Measurements from ENCODE around the gene TYW1.
"Not testable (repeated sequence)": the region's sequence is repeated elsewhere in the genome, so short reads cannot be mapped to it uniquely, and the experiment has no call there.

Gene TYW1

DNA sequence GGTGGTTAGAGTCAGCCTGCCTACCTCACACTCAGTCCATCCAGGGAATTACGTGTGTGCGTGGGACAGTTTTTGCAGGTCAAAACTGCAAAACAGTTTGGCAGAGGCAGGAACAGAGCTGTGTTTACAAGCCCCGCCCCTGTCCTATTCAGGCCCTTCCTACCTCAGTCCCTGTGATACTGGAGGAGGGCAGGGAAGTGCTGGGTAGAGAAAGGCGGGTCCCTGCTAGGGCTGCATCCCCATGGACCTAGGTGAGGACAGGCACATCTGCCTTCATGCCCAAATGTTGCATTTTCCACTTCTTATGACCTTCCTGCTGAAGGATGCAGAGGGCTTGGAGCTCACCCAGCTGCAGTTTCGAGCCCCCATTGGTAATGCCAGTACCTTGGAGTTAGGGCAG is 26.3 kb upstream of the TYW1 start:
- Histone ChIP-seq H3K4me3 (ENCODE audit: insufficient read length, low read depth) (no peak overlapping the region), H3K9me3 (ENCODE audit: insufficient read depth, low read length) (no peaks in the 10 kb centered on the region; the same call in 1 of the 2 replicates), H3K9ac (ENCODE audit: insufficient read length, low read depth) (no peak overlapping the region), H3K4me1 (ENCODE audit: insufficient read depth, insufficient read length) (peaks cover 5% of the 10 kb centered on the region), H3K27me3 (ENCODE audit: insufficient read depth, insufficient read length) (no peaks in the 10 kb centered on the region), H3K36me3 (ENCODE audit: insufficient read depth, insufficient read length, low read length) (no peaks in the 10 kb centered on the region)
- DNase-seq (ENCODE audit: low read depth, low spot score) = no peak
- TF ChIP-seq YY1 (IDR thresholded peaks at IDR 0.05; ENCODE audit: insufficient read depth, insufficient read length) (no peak), SUZ12 (IDR thresholded peaks at IDR 0.05; ENCODE audit: extremely low read depth, insufficient read depth, insufficient read length) (no peak), ZNF274 (IDR thresholded peaks at IDR 0.05; ENCODE audit: low read depth, low read length) (no peak)

- DNase-seq (ENCODE audit: low read depth, low spot score) = peak; percentile 48
- Histone ChIP-seq H3K4me1 (ENCODE audit: insufficient read depth, insufficient read length) (peaks cover 5% of the 10 kb centered on the region), H3K36me3 (ENCODE audit: insufficient read depth, insufficient read length, low read length) (no peaks in the 10 kb centered on the region), H3K9ac (ENCODE audit: insufficient read length, low read depth) (no peak overlapping the region), H3K27me3 (ENCODE audit: insufficient read depth, insufficient read length) (no peaks in the 10 kb centered on the region), H3K9me3 (ENCODE audit: insufficient read depth, low read length) (peaks cover 4% of the 10 kb centered on the region; the same call in 1 of the 2 replicates), H3K4me3 (ENCODE audit: insufficient read length, low read depth) (no peak overlapping the region)
- no peak for TF ChIP-seq SUZ12 (IDR thresholded peaks at IDR 0.05; ENCODE audit: extremely low read depth, insufficient read depth, insufficient read length)
- no peak for TF ChIP-seq ZNF274 (IDR thresholded peaks at IDR 0.05; ENCODE audit: low read depth, low read length)
- no peak for TF ChIP-seq YY1 (IDR thresholded peaks at IDR 0.05; ENCODE audit: insufficient read depth, insufficient read length)
These were observed 21.5 kb upstream of the TYW1 start for GRCh38 chr7:66974986-66975590.

DNA sequence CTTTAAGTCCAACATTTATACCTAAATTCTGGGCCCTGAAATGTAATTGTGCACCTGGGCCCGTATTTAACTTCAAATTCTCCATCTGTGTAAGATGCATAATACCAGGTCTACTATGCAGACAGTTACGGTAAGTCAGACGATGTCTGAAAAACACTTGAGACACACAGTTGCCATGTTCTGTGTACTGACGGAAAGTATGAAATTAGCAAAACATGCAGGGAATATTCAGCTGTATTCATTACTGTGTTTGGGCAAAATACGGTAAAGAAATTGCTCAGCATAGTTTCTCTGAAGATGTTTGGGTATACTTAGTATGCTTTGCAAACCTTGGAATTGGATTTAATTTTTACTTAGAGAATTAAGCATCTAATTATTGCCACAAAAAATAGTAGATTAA is 18.3 kb upstream of the TYW1 start:
- not testable (repeated sequence) for H3K9me3 ChIP-seq (ENCODE audit: insufficient read depth, low read length); H3K9ac ChIP-seq (ENCODE audit: insufficient read length, low read depth); H3K4me3 ChIP-seq (ENCODE audit: insufficient read length, low read depth); H3K27me3 ChIP-seq (ENCODE audit: insufficient read depth, insufficient read length); DNase-seq (ENCODE audit: low read depth, low spot score); H3K36me3 ChIP-seq (ENCODE audit: insufficient read depth, insufficient read length, low read length); H3K4me1 ChIP-seq (ENCODE audit: insufficient read depth, insufficient read length)

DNA sequence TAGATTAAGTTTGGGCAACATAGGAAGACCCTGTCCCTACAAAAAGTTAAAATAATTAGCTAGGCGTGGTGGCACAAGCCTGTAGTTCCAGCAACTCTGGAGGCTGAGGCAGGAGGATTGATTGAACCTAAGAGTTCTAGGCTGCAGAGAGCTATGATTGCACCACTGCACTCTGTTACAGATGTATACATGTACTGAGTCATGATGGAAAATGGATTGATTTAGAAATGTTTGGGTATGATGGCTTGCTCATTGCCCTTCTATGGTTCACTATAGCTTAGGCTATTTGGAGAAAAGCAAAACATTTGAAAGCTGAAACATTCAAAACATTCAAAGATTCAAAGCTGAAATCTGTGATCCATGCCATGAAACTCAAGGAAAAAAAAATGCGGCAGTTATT is 17.6 kb upstream of the TYW1 start:
- H3K36me3 ChIP-seq (ENCODE audit: insufficient read depth, insufficient read length, low read length); H3K4me1 ChIP-seq (ENCODE audit: insufficient read depth, insufficient read length); DNase-seq (ENCODE audit: low read depth, low spot score); H3K9me3 ChIP-seq (ENCODE audit: insufficient read depth, low read length); H3K4me3 ChIP-seq (ENCODE audit: insufficient read length, low read depth); H3K27me3 ChIP-seq (ENCODE audit: insufficient read depth, insufficient read length); H3K9ac ChIP-seq (ENCODE audit: insufficient read length, low read depth): not testable (repeated sequence)

GRCh38 chr7:66980336-66980735 is 16.3 kb upstream of the TYW1 start:
- H3K27me3 ChIP-seq (ENCODE audit: insufficient read depth, insufficient read length); H3K9me3 ChIP-seq (ENCODE audit: insufficient read depth, low read length); H3K9ac ChIP-seq (ENCODE audit: insufficient read length, low read depth); DNase-seq (ENCODE audit: low read depth, low spot score); H3K4me3 ChIP-seq (ENCODE audit: insufficient read length, low read depth); H3K4me1 ChIP-seq (ENCODE audit: insufficient read depth, insufficient read length); H3K36me3 ChIP-seq (ENCODE audit: insufficient read depth, insufficient read length, low read length): not testable (repeated sequence)

DNA sequence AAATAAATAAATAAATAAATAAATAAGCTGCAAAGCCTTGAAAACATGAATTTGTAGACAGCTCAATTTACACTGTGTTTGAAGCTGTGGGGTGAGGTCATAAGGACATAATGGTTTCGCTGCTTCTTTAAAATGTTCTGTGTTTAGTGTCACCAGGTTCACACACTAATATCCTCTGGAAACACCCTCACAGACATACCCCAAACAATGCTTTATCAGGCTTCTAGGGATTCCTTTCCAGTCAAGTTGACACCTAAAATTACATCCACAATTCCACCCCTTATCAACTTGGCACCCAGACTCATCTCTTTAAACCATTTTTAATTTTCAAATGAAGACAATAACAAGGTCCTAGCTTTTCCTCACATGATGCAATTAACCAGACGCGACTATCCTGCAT is 7.1 kb upstream of the TYW1 start:
- H3K9me3 ChIP-seq (ENCODE audit: insufficient read depth, low read length); H3K27me3 ChIP-seq (ENCODE audit: insufficient read depth, insufficient read length); H3K4me1 ChIP-seq (ENCODE audit: insufficient read depth, insufficient read length); H3K9ac ChIP-seq (ENCODE audit: insufficient read length, low read depth); DNase-seq (ENCODE audit: low read depth, low spot score); H3K4me3 ChIP-seq (ENCODE audit: insufficient read length, low read depth): not testable (repeated sequence)
- H3K36me3 ChIP-seq (ENCODE audit: insufficient read depth, insufficient read length, low read length) = peaks cover 38% of the 10 kb centered on the region

DNA sequence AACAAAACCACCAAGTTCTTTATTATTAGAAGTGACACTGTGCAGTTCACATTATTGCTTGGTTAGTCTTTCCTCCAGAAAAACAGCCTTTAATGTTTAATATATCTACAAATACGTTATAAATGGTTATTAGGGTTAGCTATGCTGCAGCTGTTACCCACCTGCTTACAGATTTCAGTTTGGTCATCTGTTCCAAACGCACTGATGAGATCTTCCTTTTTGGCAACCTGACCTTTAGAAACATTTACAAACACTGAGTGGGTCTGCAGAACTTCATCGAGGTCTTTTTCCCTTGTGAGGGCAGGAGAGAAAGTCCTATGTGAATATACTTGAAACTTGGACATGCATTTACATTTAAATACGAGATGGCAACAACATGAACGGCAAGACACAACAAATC is 2.6 kb upstream of the TYW1 start:
- H3K4me1 ChIP-seq (ENCODE audit: insufficient read depth, insufficient read length); H3K9ac ChIP-seq (ENCODE audit: insufficient read length, low read depth); H3K27me3 ChIP-seq (ENCODE audit: insufficient read depth, insufficient read length); DNase-seq (ENCODE audit: low read depth, low spot score); H3K9me3 ChIP-seq (ENCODE audit: insufficient read depth, low read length): not testable (repeated sequence)
- Histone ChIP-seq H3K4me3 (ENCODE audit: insufficient read length, low read depth) (peak overlapping the region; percentile 83), H3K36me3 (ENCODE audit: insufficient read depth, insufficient read length, low read length) (peaks cover 31% of the 10 kb centered on the region)

DNA sequence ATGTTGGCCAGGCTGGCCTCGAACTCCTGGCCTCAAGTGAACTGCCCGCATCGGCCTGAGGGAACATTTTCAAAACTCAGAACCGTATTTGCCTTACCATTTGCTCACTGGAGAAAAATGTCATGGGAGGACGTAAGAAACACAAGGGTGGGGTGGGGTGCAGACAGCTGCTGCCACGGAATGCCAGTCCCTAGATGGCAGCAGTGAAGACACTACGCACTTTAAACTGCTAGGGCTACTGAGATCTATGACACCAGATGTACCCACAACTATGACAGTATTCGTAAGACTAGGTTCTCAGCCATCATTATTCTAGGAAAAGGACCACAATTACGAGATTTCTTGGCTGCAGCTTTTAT is 2.0 kb upstream of the TYW1 start:
- not testable (repeated sequence) for H3K9me3 ChIP-seq (ENCODE audit: insufficient read depth, low read length); DNase-seq (ENCODE audit: low read depth, low spot score); H3K27me3 ChIP-seq (ENCODE audit: insufficient read depth, insufficient read length); H3K4me1 ChIP-seq (ENCODE audit: insufficient read depth, insufficient read length)
- Histone ChIP-seq H3K4me3 (ENCODE audit: insufficient read length, low read depth) (peak overlapping the region; percentile 83), H3K9ac (ENCODE audit: insufficient read length, low read depth) (peak overlapping the region; percentile 90), H3K36me3 (ENCODE audit: insufficient read depth, insufficient read length, low read length) (peaks cover 31% of the 10 kb centered on the region)

- H3K27me3 ChIP-seq (ENCODE audit: insufficient read depth, insufficient read length); H3K9me3 ChIP-seq (ENCODE audit: insufficient read depth, low read length); H3K4me1 ChIP-seq (ENCODE audit: insufficient read depth, insufficient read length): not testable (repeated sequence)
- DNase-seq (ENCODE audit: low read depth, low spot score) = peak; percentile 98
- Histone ChIP-seq H3K4me3 (ENCODE audit: insufficient read length, low read depth) (peak within 1 kb of the TSS; percentile 83), H3K9ac (ENCODE audit: insufficient read length, low read depth) (peak within 1 kb of the TSS; percentile 90), H3K36me3 (ENCODE audit: insufficient read depth, insufficient read length, low read length) (peaks cover 33% of the 10 kb centered on the region)
These were observed 1.4 kb upstream of the TYW1 start, which contains the start of gene SBDS for GRCh38 chr7:66995050-66995776. SBDS (minus strand) TSS chr7:66995586; CDS start chr7:66995417, 169 bp downstream.

- not testable (repeated sequence) for H3K9me3 ChIP-seq (ENCODE audit: insufficient read depth, low read length); H3K4me1 ChIP-seq (ENCODE audit: insufficient read depth, insufficient read length); H3K9ac ChIP-seq (ENCODE audit: insufficient read length, low read depth); DNase-seq (ENCODE audit: low read depth, low spot score); H3K36me3 ChIP-seq (ENCODE audit: insufficient read depth, insufficient read length, low read length); H3K27me3 ChIP-seq (ENCODE audit: insufficient read depth, insufficient read length); H3K4me3 ChIP-seq (ENCODE audit: insufficient read length, low read depth)
These were observed 4.1 kb downstream of the TYW1 start for GRCh38 chr7:67000601-67001258.

DNA sequence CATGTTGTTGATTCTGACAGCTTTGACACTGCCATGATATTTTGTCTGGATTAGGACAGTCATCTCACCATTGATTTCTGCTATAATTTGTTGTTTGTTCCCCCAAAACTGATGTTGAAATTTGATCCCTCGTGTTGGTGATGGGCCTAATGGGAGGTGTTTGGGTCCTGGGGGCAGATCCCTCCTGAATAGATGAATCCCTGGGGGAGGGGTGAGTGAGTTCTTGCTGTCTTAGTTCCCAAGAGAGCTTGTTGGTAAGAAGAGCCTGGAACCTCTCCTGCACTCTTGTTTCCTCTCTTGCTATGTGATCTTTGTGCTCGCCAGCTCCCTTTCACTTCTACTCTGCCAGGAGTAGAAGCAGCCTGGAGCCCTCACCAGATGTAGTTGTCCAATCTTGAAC is 7.5 kb downstream of the TYW1 start:
- not testable (repeated sequence) for H3K9me3 ChIP-seq (ENCODE audit: insufficient read depth, low read length)

More for the DNA sequence above, 7.5 kb downstream of the TYW1 start:
- not testable (repeated sequence) for H3K27me3 ChIP-seq (ENCODE audit: insufficient read depth, insufficient read length); H3K9ac ChIP-seq (ENCODE audit: insufficient read length, low read depth); H3K4me1 ChIP-seq (ENCODE audit: insufficient read depth, insufficient read length); H3K4me3 ChIP-seq (ENCODE audit: insufficient read length, low read depth); DNase-seq (ENCODE audit: low read depth, low spot score)
- peaks cover 24% of the 10 kb centered on the region for H3K36me3 ChIP-seq (ENCODE audit: insufficient read depth, insufficient read length, low read length)

All from NT2/D1 (cell line).